KMS-11 (cell line): ENCODE measurements around the gene BAZ1A.

Experiments used
- H2AFZ ChIP-seq: fragments of 200-600 bp; sonication (generic); 2 replicates; pipeline ENCODE4 v1.6.1; 2016; ENCODE audit warnings: antibody characterized with exemption, mixed run types, low read depth
- H3K27ac ChIP-seq: fragments of 200-600 bp; sonication (generic); 2 replicates; pipeline ENCODE4 v1.6.1; 2016; ENCODE audit warnings: mild to moderate bottlenecking, mixed run types
- H3K27me3 ChIP-seq: fragments of 200-600 bp; sonication (generic); 2 replicates; pipeline ENCODE4 v1.6.1; 2017; ENCODE audit warnings: mild to moderate bottlenecking, low read depth, mixed run types, moderate library complexity; ENCODE audit not compliant: insufficient read depth
- H3K36me3 ChIP-seq: fragments of 200-600 bp; sonication (generic); 2 replicates; pipeline ENCODE4 v1.6.1; 2017; ENCODE audit warnings: mild to moderate bottlenecking, mixed run types; ENCODE audit not compliant: insufficient read depth
- H3K4me1 ChIP-seq: fragments of 200-600 bp; sonication (generic); 2 replicates; pipeline ENCODE4 v1.6.1; 2016; ENCODE audit warnings: mild to moderate bottlenecking, low read depth, mixed run types; ENCODE audit not compliant: poor library complexity, severe bottlenecking
- H3K4me2 ChIP-seq: fragments of 200-600 bp; sonication (generic); 2 replicates; pipeline ENCODE4 v1.7.0; 2016; ENCODE audit warnings: mild to moderate bottlenecking, mixed run types
- H3K4me3 ChIP-seq: fragments of 200-600 bp; sonication (generic); IDR thresholded peaks from 2 replicates; pipeline ENCODE4 v1.6.1; 2017; ENCODE audit warnings: low read depth, low read length, mixed read lengths; ENCODE audit not compliant: insufficient read depth
- H3K79me2 ChIP-seq: fragments of 200-600 bp; sonication (generic); 2 replicates; pipeline ENCODE4 v1.6.1; 2016; ENCODE audit warnings: low read depth, mixed run types; ENCODE audit not compliant: insufficient read depth
- H3K9ac ChIP-seq: fragments of 200-600 bp; sonication (generic); 2 replicates; pipeline ENCODE4 v1.6.1; 2016; ENCODE audit warnings: mild to moderate bottlenecking, mixed run types
- H4K20me1 ChIP-seq: fragments of 200-600 bp; sonication (generic); 2 replicates; pipeline ENCODE4 v1.6.1; 2016; ENCODE audit warnings: mild to moderate bottlenecking, mixed run types; ENCODE audit not compliant: insufficient read depth
- TF ChIP-seq, protein P1 (sequence below): fragments of 200-600 bp; sonication (generic); conservative IDR thresholded peaks from 2 replicates; pipeline ENCODE4 v1.6.1; 2017; ENCODE audit warnings: low read depth, mild to moderate bottlenecking, antibody characterized with exemption, low read length, moderate library complexity, mixed read lengths

The BAZ1A gene

GRCh38 chr14:34824256-34824655 lies 50.9 kb downstream of the BAZ1A start:
- no peaks in the 10 kb centered on the region for H3K36me3 ChIP-seq

DNA sequence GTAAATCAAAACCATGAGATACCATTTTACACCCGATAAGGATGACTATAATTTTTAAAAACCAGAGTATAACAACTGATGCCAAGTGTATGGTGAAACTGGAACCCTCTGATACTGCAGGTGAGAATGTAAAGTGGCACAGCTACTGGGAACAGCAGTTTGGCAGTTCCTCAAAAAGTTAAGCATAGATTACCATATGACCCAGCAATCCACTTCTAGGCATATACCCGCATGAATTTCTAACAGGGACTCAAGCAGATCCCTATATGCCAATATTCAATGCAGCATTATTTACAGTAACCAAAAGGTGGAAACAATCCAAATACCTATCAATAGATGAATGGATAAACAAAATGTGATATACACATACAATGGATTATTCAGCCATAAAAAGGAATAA lies 57.4 kb downstream of the BAZ1A start:
- Histone ChIP-seq H3K9ac (no peak overlapping the region), H3K79me2 (no peaks in the 10 kb centered on the region), H3K4me2 (no peak overlapping the region), H3K27ac (no peak overlapping the region), H3K4me1 (no peaks in the 10 kb centered on the region), H3K27me3 (no peaks in the 10 kb centered on the region), H3K4me3 (no peak overlapping the region), H3K36me3 (no peaks in the 10 kb centered on the region), H2AFZ (no peak overlapping the region), H4K20me1 (no peaks in the 10 kb centered on the region)
- TF ChIP-seq, protein P1, sequence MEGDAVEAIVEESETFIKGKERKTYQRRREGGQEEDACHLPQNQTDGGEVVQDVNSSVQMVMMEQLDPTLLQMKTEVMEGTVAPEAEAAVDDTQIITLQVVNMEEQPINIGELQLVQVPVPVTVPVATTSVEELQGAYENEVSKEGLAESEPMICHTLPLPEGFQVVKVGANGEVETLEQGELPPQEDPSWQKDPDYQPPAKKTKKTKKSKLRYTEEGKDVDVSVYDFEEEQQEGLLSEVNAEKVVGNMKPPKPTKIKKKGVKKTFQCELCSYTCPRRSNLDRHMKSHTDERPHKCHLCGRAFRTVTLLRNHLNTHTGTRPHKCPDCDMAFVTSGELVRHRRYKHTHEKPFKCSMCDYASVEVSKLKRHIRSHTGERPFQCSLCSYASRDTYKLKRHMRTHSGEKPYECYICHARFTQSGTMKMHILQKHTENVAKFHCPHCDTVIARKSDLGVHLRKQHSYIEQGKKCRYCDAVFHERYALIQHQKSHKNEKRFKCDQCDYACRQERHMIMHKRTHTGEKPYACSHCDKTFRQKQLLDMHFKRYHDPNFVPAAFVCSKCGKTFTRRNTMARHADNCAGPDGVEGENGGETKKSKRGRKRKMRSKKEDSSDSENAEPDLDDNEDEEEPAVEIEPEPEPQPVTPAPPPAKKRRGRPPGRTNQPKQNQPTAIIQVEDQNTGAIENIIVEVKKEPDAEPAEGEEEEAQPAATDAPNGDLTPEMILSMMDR = no peak

More at GRCh38 chr14:34824256-34824655, 50.9 kb downstream of the BAZ1A start:
- H3K27me3 ChIP-seq = no peaks in the 10 kb centered on the region
- H4K20me1 ChIP-seq = no peaks in the 10 kb centered on the region
- no peak overlapping the region for H3K9ac ChIP-seq
- no peak overlapping the region for H3K4me3 ChIP-seq
- H3K4me1 ChIP-seq = no peaks in the 10 kb centered on the region
- H3K4me2 ChIP-seq = no peak overlapping the region
- TF ChIP-seq, protein P1 = no peak
- H3K27ac ChIP-seq = no peak overlapping the region
- H3K79me2 ChIP-seq = no peaks in the 10 kb centered on the region
- no peak overlapping the region for H2AFZ ChIP-seq

DNA sequence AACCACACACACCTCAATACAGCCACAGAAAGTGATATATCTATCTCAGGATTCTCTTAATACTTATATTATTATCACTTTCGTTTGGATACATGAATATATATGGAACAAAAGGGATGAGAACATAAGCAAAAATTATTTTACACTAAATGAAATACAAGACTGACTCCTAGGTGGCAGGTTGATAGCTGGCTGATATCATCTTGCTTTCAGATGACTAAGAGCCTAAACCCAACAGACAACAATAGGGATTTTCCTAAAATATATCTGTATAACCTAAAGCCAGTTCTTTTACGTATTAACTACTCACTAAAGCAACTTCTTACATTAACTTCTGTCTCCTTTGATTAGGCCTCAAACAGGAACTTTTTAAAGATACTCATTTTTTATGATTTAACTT lies 65.1 kb downstream of the BAZ1A start:
- Histone ChIP-seq H3K4me2 (no peak overlapping the region), H3K27ac (no peak overlapping the region), H3K36me3 (peaks cover 5% of the 10 kb centered on the region; the same call in 1 of the 2 replicates)

GRCh38 chr14:34806257-34806656 lies 68.9 kb downstream of the BAZ1A start:
- Histone ChIP-seq H3K79me2 (no peaks in the 10 kb centered on the region), H3K4me1 (no peaks in the 10 kb centered on the region), H3K27me3 (no peaks in the 10 kb centered on the region), H3K9ac (no peak overlapping the region), H4K20me1 (no peaks in the 10 kb centered on the region), H3K27ac (no peak overlapping the region), H3K36me3 (peaks cover 5% of the 10 kb centered on the region; the same call in 1 of the 2 replicates), H3K4me2 (no peak overlapping the region), H3K4me3 (no peak overlapping the region), H2AFZ (no peak overlapping the region)
- TF ChIP-seq, protein P1 = no peak

More for the DNA sequence above, 65.1 kb downstream of the BAZ1A start:
- Histone ChIP-seq H3K9ac (no peak overlapping the region), H2AFZ (no peak overlapping the region), H3K79me2 (no peaks in the 10 kb centered on the region), H3K27me3 (no peaks in the 10 kb centered on the region), H3K4me3 (no peak overlapping the region), H4K20me1 (no peaks in the 10 kb centered on the region), H3K4me1 (no peaks in the 10 kb centered on the region)
- TF ChIP-seq, protein P1 = no peak
